Measurements from ENCODE around the gene WFIKKN1. TPM values are rescaled to one million over a fixed set of nuclear protein-coding genes. Genes with fewer than 3 reads are reported as not detected.

Gene WFIKKN1
- polyA plus RNA-seq (ENCODE audit: insufficient read length), result 0.76 TPM

- DNase-seq (ENCODE audit: low read depth), result no peak
Measured at GRCh38 chr16:630815-631405, at the start of gene WFIKKN1. WFIKKN1 (plus strand) TSS chr16:630985; CDS start chr16:631254, 269 bp downstream.

DNA sequence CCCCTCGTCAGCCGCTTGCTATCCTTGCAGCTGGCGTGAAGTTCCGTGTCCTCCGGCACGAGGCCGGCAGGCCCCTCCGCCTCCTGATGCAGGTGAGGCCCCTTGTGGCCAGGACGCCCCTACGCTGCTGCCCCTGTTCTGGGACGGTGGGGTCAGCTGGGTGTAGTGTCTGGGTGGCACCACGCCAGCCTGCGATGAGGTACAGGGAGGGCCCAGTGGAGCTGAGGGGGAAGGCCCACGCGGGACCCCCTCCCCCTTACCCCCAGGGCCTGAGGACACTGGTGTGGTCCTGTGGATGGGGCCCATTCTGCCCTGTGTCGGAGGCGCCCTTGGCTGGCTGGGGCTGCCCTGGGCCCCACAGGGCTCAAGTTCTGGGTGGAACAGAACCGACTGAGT is 48.6 kb upstream of the WFIKKN1 start:
- DNase-seq (ENCODE audit: low read depth), result no peak

GRCh38 chr16:582614-583331 is 48.0 kb upstream of the WFIKKN1 start:
- no peak for DNase-seq (ENCODE audit: low read depth)

- DNase-seq (ENCODE audit: low read depth), result no peak
Measured at GRCh38 chr16:583470-583814, 47.3 kb upstream of the WFIKKN1 start.

DNA sequence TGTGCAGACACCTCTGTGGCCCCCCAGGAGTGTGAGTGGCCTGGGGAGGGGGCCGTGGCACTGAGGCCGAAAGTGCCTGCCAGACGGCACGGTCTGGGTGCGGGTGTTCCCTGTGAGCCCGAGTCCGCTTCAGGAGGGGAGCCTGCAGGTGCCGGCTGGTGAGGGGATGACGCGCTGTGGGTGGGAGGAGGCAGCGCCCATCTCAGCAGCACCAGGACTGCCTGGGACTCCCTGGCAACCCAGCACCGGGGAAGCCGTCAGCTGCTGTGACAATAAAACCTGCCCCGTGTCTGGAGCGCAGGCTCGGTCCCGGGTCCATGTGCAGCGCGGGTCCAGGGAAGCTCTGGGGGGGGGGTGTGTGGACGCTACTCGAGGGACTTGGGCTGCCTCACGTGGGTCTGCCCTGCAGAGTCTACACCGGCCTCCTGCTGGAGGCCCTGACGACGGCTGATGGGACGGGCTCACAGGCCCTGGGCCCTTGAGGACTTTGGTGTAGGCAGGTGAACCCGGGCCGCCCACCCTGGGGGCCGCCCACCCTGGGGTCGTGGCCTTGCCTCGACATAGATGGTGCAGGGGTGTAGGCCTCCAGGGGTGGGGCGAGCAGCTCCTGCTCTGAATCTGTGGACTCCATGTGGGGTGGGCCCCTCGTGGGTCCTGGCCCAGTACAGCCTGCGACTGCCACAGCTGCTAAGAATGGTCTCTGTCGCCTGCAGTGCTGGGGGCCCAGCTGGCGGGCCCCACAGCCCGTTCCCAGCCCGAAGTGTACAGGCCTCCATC is 46.8 kb upstream of the WFIKKN1 start:
- DNase-seq (ENCODE audit: low read depth), result no peak

DNA sequence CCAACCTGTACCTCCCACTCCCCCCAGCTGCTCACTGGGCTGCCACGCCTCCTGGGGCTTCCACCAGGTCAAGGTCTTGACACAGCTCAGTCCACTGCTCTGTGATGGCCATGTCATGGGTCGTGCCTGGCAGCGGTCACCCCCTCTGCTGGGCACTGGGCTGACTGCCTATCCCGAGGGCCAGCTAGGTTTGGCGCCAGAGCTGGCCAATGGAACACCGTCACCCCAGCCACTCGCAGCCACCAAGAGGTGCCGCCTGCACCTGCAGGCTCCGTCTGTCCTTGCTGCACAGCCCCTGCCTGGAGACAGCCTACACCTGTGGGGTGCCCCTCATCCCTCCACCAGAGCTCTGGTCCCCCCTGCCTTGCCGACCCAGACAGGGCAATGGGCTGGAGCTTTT is 45.4 kb upstream of the WFIKKN1 start:
- DNase-seq (ENCODE audit: low read depth), result no peak

GRCh38 chr16:586047-586644 is 44.6 kb upstream of the WFIKKN1 start:
- no peak for DNase-seq (ENCODE audit: low read depth)

GRCh38 chr16:586645-587590 is 43.9 kb upstream of the WFIKKN1 start:
- DNase-seq (ENCODE audit: low read depth), result no peak

DNA sequence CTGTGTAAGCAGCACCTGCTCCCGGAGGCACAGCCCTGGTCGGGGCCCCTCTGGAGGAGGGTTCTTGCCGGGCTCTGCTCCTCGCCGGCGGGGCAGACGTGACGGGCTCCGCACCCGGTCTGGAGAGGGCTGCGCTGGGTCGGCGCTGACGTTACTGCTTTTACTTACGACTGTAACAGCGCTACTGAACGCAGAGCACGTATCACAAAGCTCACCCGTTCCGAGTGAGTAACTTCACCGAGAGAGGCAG is 42.2 kb upstream of the WFIKKN1 start:
- no peak for DNase-seq (ENCODE audit: low read depth)

- peak; percentile 83 for DNase-seq (ENCODE audit: low read depth)
Measured at GRCh38 chr16:588889-589657, 41.7 kb upstream of the WFIKKN1 start.

DNA sequence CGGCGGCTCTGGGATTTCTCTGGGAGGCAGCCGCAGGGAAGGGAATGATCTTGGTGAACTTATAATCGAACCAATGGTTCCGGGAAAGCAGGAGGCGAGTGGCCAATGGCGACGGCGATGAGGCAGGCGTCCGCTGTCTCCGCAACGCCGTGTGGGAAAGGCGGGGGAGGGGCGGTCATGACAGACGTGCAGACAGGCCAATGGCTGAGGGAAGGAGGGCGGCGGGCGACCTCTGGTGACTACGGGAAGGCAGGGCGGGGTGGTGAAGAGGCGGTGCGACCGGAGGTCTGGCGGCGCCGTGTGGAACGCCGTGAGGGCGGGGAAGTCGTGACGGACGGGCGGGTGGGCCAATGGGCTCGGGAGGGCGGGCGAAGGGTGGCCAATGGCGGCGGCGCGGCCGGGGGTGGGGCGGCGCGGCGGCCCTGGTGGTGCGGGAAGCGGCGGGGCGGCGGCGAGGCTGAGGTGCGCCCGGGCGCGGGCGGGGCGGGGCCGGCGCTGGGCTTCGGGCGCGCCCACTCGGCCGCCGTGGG is 41.1 kb upstream of the WFIKKN1 start, which contains the start of gene RAB40C:
TSS of gene RAB40C (plus strand) at position 409 of the 530 bp plus-strand sequence. CDS start 226 bp downstream, outside the sequence.
- DNase-seq (ENCODE audit: low read depth), result peak; percentile 87

GRCh38 chr16:590188-590814 is 40.5 kb upstream of the WFIKKN1 start:
- no peak for DNase-seq (ENCODE audit: low read depth)

- DNase-seq (ENCODE audit: low read depth), result no peak
Measured at GRCh38 chr16:590815-591200, 40.0 kb upstream of the WFIKKN1 start.

DNA sequence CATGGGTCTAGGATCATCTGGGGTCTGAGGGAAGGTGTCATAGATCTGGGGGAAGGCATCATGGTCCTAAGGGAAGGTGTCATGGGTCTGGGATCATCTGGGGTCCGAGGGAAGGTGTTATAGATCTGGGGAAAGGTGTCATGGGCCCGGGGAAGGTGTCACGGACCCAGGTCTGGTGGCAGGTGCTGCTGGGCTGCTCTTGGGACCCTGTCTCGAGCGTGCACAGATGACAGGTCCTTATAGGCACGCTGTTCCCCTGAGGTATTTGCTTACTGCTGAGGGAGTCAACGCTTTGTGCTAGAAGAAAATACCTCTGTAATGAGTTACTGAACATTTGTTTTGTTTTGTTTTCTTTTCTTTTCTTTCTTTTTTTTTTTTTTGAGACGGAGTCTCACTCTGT is 39.6 kb upstream of the WFIKKN1 start:
- no peak for DNase-seq (ENCODE audit: low read depth)

DNA sequence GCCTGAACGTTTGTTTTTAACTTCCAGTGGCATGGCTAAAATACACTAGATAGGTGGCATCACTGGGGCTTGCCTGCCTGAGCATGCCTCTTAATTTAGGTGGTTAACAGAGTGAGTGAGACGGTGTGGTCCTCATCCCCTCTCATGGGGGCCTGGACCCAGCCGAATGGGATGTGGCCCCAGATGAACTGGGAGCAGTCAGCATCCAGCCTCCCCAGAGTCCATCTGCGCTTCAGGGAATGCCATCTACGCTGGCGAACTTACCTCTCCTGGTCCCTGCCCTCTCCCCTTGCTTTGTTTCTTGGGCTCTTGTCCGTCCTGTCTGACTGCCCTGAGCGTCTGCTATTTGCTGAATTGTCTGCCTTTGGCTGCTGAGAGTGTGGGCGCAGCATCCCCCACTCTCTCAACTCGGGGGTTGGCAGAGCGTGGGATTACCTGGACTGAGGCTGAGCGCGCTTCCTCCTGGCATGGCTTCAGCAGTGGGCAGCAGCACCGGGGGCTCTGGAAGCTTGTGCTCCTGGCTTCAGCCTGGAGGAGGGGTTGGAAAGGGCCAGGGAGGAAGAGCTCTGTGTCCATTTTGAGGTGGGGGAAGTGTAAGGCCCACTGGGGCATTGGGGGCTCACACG is 38.8 kb upstream of the WFIKKN1 start:
- no peak for DNase-seq (ENCODE audit: low read depth)

DNA sequence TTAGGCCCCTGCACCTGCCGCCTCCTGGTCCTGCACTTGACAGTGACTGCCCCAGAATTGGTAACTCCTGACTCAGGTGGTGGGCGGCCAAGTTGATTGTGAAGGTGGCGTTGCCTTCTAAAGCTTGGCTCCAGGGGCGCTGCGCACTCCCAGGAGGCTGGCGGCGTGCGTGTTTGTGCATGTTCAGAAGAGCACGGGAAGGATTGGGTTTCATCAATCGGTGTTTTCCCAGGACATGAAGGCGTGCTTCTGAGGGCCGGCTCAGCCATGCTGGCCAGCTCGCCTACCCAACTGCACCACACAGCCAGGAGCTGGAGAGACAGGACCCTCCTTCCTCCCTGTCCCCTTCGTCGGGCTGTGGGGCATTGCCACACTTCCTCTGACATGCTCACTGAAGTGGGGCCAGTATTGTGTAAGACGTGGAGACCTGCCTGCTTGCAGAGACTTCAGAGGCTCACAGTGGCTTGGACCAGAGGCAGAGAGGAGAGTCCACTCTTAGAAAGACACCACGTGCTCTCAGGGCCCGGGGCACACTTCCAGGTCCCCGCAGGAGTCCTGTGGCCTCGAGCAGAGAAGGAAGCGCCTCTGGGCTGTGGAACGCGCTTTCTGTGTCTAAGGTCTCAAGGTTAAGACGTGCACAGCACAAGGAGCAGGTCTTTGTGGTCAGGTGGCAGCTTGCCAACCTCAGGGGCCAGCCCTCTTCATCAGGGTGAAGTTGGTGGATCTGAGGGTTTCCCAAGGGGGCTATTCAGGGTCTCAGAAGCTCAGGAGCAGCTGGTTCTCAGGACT is 38.1 kb upstream of the WFIKKN1 start:
- DNase-seq (ENCODE audit: low read depth), result no peak

GRCh38 chr16:593406-593805 is 37.4 kb upstream of the WFIKKN1 start:
- no peak for DNase-seq (ENCODE audit: low read depth)

DNA sequence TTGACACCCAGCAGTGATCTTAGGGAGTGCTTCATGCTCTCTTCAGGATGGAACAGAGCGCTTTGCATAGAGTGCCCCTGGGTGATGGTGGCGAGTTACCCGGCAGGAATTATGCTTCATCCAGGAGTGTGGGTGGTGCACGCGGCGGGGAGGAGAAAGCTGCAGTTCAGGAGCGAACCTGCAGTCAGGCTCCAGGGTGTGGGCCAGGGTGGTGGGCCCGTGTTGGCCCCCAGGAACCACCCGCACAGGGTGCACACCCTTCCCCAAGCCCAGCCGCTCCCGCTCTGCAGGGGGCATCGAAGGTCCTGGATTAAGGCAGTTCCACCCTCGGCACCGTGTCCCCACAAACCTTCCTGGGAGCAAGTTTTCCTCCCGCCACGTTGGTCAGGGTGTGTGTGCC is 37.0 kb upstream of the WFIKKN1 start:
- no peak for DNase-seq (ENCODE audit: low read depth)

DNA sequence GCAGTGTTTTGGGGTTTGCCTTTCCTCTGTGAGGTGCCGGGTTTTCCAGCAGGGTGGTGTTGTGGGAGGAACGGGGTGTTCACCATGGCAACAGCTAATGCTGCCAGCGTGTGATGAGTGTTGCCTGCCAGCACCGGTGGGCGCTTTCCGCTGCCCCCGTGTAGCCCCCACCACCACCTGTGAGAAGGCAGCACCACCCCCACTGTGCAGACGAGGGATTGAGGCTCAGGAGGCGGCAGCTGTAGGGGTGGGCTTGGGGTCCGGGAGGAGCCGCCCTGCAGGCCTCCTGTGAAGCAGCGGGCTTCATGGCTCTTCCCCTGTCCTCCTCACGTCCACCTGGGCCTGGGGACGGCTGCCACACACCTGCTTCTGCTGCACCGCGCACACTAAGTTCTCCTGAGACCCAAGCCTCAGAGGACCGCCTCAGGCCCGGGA is 35.7 kb upstream of the WFIKKN1 start:
- DNase-seq (ENCODE audit: low read depth), result no peak

All from forelimb muscle (tissue), 1 donor.